GM12891 (cell line): ENCODE data around the gene STK11IP.

Source experiments
- PAX5 ChIP-seq: IDR thresholded peaks from 2 replicates; pipeline ENCODE4 v1.6.1; 2011; ENCODE audit warnings: low read length, moderate library complexity, mild to moderate bottlenecking; ENCODE audit not compliant: insufficient read depth, severe bottlenecking
- POLR2A ChIP-seq: IDR thresholded peaks from 2 replicates; pipeline ENCODE4 v1.6.1; 2011; ENCODE audit warnings: low read depth, low read length, control low read depth
- POLR2AphosphoS5 ChIP-seq: IDR thresholded peaks from 2 replicates; pipeline ENCODE4 v1.6.1; 2011; ENCODE audit warnings: low read depth, low read length, control low read depth
- POU2F2 ChIP-seq: IDR thresholded peaks from 2 replicates; pipeline ENCODE4 v1.6.1; 2011; ENCODE audit warnings: low read depth, mild to moderate bottlenecking, control low read depth, low read length, moderate library complexity
- TAF1 ChIP-seq: IDR thresholded peaks from 2 replicates; pipeline ENCODE4 v1.6.1; 2011; ENCODE audit warnings: low read depth, low read length, control low read depth

GRCh38 chr2:219560893-219561178 is 36.8 kb upstream of the STK11IP start:
- TF ChIP-seq POLR2A (no peak), POLR2AphosphoS5 (no peak), PAX5 (no peak), TAF1 (no peak), POU2F2 (no peak)
